HEK293 (cell line): Measurements from ENCODE around the gene TOPAZ1.

Experiments
- CTCF ChIA-PET: fragments of 350-600 bp; formaldehyde crosslinking; extraction: SDS; loops from one replicate; lab custom pipeline; 2021; ENCODE audit warnings: antibody characterized with exemption; lab: Yijun Ruan, JAX
- POLR2A ChIA-PET: fragments of 300-600 bp; formaldehyde crosslinking; extraction: SDS; loops from one replicate; lab custom pipeline; 2020; ENCODE audit warnings: antibody characterized with exemption, inconsistent platforms; lab: Yijun Ruan, JAX
- H3K27ac ChIP-seq: fragments of 200-500 bp; sonication (Bioruptor generic); 2 replicates; pipeline ENCODE4 v1.5.1; 2014; ENCODE audit warnings: low read depth, low read length, control low read depth, inconsistent platforms; ENCODE audit errors: extremely low read depth
- H3K36me3 ChIP-seq, 2 experiments: fragments of 200-500 bp in 1 of 2; sonication (Bioruptor generic) in 1 of 2; 1 replicate in 1 of 2; 2 replicates in 1 of 2; pipeline ENCODE4 v1.5.1; 2014 to 2017; ENCODE audit warnings: inconsistent platforms in 2 of 2, low read length in 2 of 2; ENCODE audit not compliant: control insufficient read depth in 2 of 2, insufficient read depth in 1 of 2
- H3K4me1 ChIP-seq: fragments of 200-500 bp; sonication (Bioruptor generic); 2 replicates; pipeline ENCODE4 v1.5.1; 2014; ENCODE audit warnings: mild to moderate bottlenecking, low read length, inconsistent platforms; ENCODE audit not compliant: control insufficient read depth, insufficient read depth
- H3K4me3 ChIP-seq: 2 replicates; pipeline ENCODE4 v1.5.1; 2011; ENCODE audit warnings: low read depth, mild to moderate bottlenecking, control low read depth, low read length, moderate library complexity
- H3K9me3 ChIP-seq: fragments of 200-500 bp; sonication (Bioruptor generic); 2 replicates; pipeline ENCODE4 v1.5.1; 2014; ENCODE audit warnings: low read depth, low read length, inconsistent platforms; ENCODE audit not compliant: control insufficient read depth, insufficient read depth
- GLI4 ChIP-seq: fragments of 450-650 bp; formaldehyde crosslinking; IDR thresholded peaks from 2 replicates; pipeline ENCODE4 v1.5.1; 2016; ENCODE audit warnings: missing biosample characterization, missing genetic modification characterization
- MZF1 ChIP-seq: fragments of 450-650 bp; formaldehyde crosslinking; IDR thresholded peaks from 2 replicates; pipeline ENCODE4 v1.5.1; 2017; ENCODE audit warnings: missing biosample characterization, missing genetic modification characterization, borderline replicate concordance
- OSR2 ChIP-seq: fragments of 450-650 bp; formaldehyde crosslinking; IDR thresholded peaks from 2 replicates; pipeline ENCODE4 v1.5.1; 2016; ENCODE audit warnings: missing biosample characterization, missing genetic modification characterization
- SCRT1 ChIP-seq: fragments of 450-650 bp; formaldehyde crosslinking; IDR thresholded peaks from 2 replicates; pipeline ENCODE4 v1.5.1; 2016; ENCODE audit warnings: missing biosample characterization, missing genetic modification characterization, borderline replicate concordance
- ZNF157 ChIP-seq: fragments of 450-650 bp; formaldehyde crosslinking; IDR thresholded peaks from 2 replicates; pipeline ENCODE4 v1.5.1; 2016; ENCODE audit warnings: missing biosample characterization, missing genetic modification characterization
- ZNF184 ChIP-seq: fragments of 450-650 bp; IDR thresholded peaks from 2 replicates; pipeline ENCODE4 v1.5.1; 2018; ENCODE audit warnings: missing biosample characterization, mild to moderate bottlenecking, missing genetic modification characterization
- ZNF324 ChIP-seq: fragments of 450-650 bp; formaldehyde crosslinking; IDR thresholded peaks from 2 replicates; pipeline ENCODE4 v1.5.1; 2016; ENCODE audit warnings: missing biosample characterization, missing genetic modification characterization
- ZNF354C ChIP-seq: fragments of 450-650 bp; formaldehyde crosslinking; IDR thresholded peaks from 2 replicates; pipeline ENCODE4 v1.5.1; 2016; ENCODE audit warnings: missing biosample characterization, missing genetic modification characterization, low read depth, borderline replicate concordance
- ZNF416 ChIP-seq: fragments of 450-650 bp; formaldehyde crosslinking; IDR thresholded peaks from 2 replicates; pipeline ENCODE4 v1.5.1; 2016; ENCODE audit warnings: missing biosample characterization, missing genetic modification characterization
- ZNF596 ChIP-seq: fragments of 450-650 bp; IDR thresholded peaks from 2 replicates; pipeline ENCODE4 v1.5.0; 2018; ENCODE audit warnings: missing biosample characterization, mild to moderate bottlenecking, missing genetic modification characterization, moderate library complexity
- ZNF624 ChIP-seq: fragments of 450-650 bp; formaldehyde crosslinking; IDR thresholded peaks from 2 replicates; pipeline ENCODE4 v1.5.1; 2017; ENCODE audit warnings: missing biosample characterization, missing genetic modification characterization
- ZNF639 ChIP-seq: fragments of 450-650 bp; formaldehyde crosslinking; IDR thresholded peaks from 2 replicates; pipeline ENCODE4 v1.5.1; 2016; ENCODE audit warnings: missing biosample characterization, missing genetic modification characterization
- ZNF658 ChIP-seq: fragments of 450-650 bp; formaldehyde crosslinking; IDR thresholded peaks from 2 replicates; pipeline ENCODE4; 2016; ENCODE audit warnings: missing biosample characterization, missing genetic modification characterization
- ZSCAN5A ChIP-seq: fragments of 450-650 bp; formaldehyde crosslinking; IDR thresholded peaks from 2 replicates; pipeline ENCODE4 v1.5.1; 2016; ENCODE audit warnings: missing biosample characterization, missing genetic modification characterization
- TF ChIP-seq, protein P1 (sequence below): fragments of 450-650 bp; formaldehyde crosslinking; IDR thresholded peaks from 2 replicates; pipeline ENCODE4 v1.5.1; 2016; ENCODE audit warnings: missing biosample characterization, missing genetic modification characterization
- TF ChIP-seq, protein P2 (sequence below): fragments of 450-650 bp; formaldehyde crosslinking; IDR thresholded peaks from 2 replicates; pipeline ENCODE4 v1.5.1; 2016; ENCODE audit warnings: missing biosample characterization, missing genetic modification characterization

TOPAZ1 gene

GRCh38 chr3:44206862-44207652 is 34.6 kb upstream of the TOPAZ1 start:
- no peak overlapping the region for H3K4me3 ChIP-seq
- ChIA-PET CTCF (interaction anchor here (0.6 kb wide), 1 partner anchor 430 kb away, joined by 3 read pairs; no protein-coding TSS in a partner anchor), POLR2A (no interaction called here)
- no peak overlapping the region for H3K27ac ChIP-seq
- no peak for TF ChIP-seq ZNF596
- no peak for TF ChIP-seq ZNF324 (tag by site-specific recombination)
- no peak for TF ChIP-seq ZNF416 (tag by site-specific recombination)
- no peak for TF ChIP-seq ZNF184 (tag by site-specific recombination)
- H3K9me3 ChIP-seq, result no peaks in the 10 kb centered on the region
- H3K36me3 ChIP-seq, result no peaks in the 10 kb centered on the region
- no peaks in the 10 kb centered on the region for H3K4me1 ChIP-seq

GRCh38 chr3:44208086-44208485 is 33.6 kb upstream of the TOPAZ1 start:
- Histone ChIP-seq H3K4me3 (no peak overlapping the region), H3K4me1 (no peaks in the 10 kb centered on the region), H3K9me3 (no peaks in the 10 kb centered on the region), H3K36me3 (no peaks in the 10 kb centered on the region), H3K27ac (no peak overlapping the region)
- TF ChIP-seq MZF1 (tag by site-specific recombination), result no peak
- ChIA-PET POLR2A (no interaction called here), CTCF (interaction anchor here (0.7 kb wide), 1 partner anchor 81 kb away, joined by 6 read pairs; no protein-coding TSS in a partner anchor)

- Histone ChIP-seq H3K27ac (no peak overlapping the region), H3K4me1 (no peaks in the 10 kb centered on the region), H3K4me3 (no peak overlapping the region), H3K9me3 (no peaks in the 10 kb centered on the region), H3K36me3 (no peaks in the 10 kb centered on the region)
- ChIA-PET POLR2A (no interaction called here), CTCF (interaction anchor here (0.7 kb wide), 1 partner anchor 81 kb away, joined by 6 read pairs; no protein-coding TSS in a partner anchor)
- TF ChIP-seq ZNF658 (tag by site-specific recombination), result no peak
- TF ChIP-seq SCRT1 (tag by site-specific recombination), result no peak
- TF ChIP-seq GLI4 (tag by site-specific recombination), result no peak
- TF ChIP-seq, protein P1, sequence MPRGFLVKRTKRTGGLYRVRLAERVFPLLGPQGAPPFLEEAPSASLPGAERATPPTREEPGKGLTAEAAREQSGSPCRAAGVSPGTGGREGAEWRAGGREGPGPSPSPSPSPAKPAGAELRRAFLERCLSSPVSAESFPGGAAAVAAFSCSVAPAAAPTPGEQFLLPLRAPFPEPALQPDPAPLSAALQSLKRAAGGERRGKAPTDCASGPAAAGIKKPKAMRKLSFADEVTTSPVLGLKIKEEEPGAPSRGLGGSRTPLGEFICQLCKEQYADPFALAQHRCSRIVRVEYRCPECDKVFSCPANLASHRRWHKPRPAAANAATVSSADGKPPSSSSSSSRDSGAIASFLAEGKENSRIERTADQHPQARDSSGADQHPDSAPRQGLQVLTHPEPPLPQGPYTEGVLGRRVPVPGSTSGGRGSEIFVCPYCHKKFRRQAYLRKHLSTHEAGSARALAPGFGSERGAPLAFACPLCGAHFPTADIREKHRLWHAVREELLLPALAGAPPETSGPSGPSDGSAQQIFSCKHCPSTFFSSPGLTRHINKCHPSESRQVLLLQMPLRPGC (tag by site-specific recombination), result no peak
- no peak for TF ChIP-seq ZNF157 (tag by site-specific recombination)
- TF ChIP-seq ZNF639 (tag by site-specific recombination), result no peak
- no peak for TF ChIP-seq ZSCAN5A (tag by site-specific recombination)
- no peak for TF ChIP-seq ZNF354C (tag by site-specific recombination)
- TF ChIP-seq, protein P2, sequence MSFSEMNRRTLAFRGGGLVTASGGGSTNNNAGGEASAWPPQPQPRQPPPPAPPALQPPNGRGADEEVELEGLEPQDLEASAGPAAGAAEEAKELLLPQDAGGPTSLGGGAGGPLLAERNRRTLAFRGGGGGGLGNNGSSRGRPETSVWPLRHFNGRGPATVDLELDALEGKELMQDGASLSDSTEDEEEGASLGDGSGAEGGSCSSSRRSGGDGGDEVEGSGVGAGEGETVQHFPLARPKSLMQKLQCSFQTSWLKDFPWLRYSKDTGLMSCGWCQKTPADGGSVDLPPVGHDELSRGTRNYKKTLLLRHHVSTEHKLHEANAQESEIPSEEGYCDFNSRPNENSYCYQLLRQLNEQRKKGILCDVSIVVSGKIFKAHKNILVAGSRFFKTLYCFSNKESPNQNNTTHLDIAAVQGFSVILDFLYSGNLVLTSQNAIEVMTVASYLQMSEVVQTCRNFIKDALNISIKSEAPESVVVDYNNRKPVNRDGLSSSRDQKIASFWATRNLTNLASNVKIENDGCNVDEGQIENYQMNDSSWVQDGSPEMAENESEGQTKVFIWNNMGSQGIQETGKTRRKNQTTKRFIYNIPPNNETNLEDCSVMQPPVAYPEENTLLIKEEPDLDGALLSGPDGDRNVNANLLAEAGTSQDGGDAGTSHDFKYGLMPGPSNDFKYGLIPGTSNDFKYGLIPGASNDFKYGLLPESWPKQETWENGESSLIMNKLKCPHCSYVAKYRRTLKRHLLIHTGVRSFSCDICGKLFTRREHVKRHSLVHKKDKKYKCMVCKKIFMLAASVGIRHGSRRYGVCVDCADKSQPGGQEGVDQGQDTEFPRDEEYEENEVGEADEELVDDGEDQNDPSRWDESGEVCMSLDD (tag by site-specific recombination), result no peak
- TF ChIP-seq OSR2, result no peak
- no peak for TF ChIP-seq ZNF624 (tag by site-specific recombination)
Measured at GRCh38 chr3:44208568-44208967, 33.1 kb upstream of the TOPAZ1 start.
